H9 (cell line): ENCODE measurements around the gene HOXD10. TPM values are rescaled to one million over a fixed set of nuclear protein-coding genes. Genes with fewer than 3 reads are reported as not detected.

Source experiments
- DNase-seq: peaks from one replicate; pipeline ENCODE4 v3.0.0-alpha.2; 2017
- H2AFZ ChIP-seq: one replicate; pipeline ENCODE4 v1.6.1; 2013; ENCODE audit warnings: mild to moderate bottlenecking, low read length, control low read depth, moderate library complexity
- H2AK5ac ChIP-seq: 2 replicates; pipeline ENCODE4 v1.6.1; 2013; ENCODE audit warnings: low read length, control low read depth, mixed read lengths; ENCODE audit not compliant: insufficient read length
- H2BK120ac ChIP-seq: one replicate; pipeline ENCODE4 v1.6.1; 2013; ENCODE audit warnings: low read depth, mild to moderate bottlenecking, low read length, control low read depth, inconsistent platforms; ENCODE audit not compliant: poor library complexity, severe bottlenecking
- H2BK12ac ChIP-seq: 2 replicates; pipeline ENCODE4 v1.6.1; 2013; ENCODE audit warnings: low read length, control low read depth, mixed read lengths, low read depth; ENCODE audit not compliant: insufficient read length
- H2BK15ac ChIP-seq: 2 replicates; pipeline ENCODE4 v1.6.1; 2013; ENCODE audit warnings: low read depth, low read length, control low read depth
- H2BK20ac ChIP-seq: one replicate; pipeline ENCODE4 v1.6.1; 2013; ENCODE audit warnings: low read depth, mild to moderate bottlenecking, low read length, control low read depth, inconsistent platforms; ENCODE audit not compliant: poor library complexity, severe bottlenecking
- H2BK5ac ChIP-seq: 2 replicates; pipeline ENCODE4 v1.6.1; 2013; ENCODE audit warnings: low read length, control low read depth, mixed read lengths; ENCODE audit not compliant: insufficient read length
- H3K14ac ChIP-seq: 2 replicates; pipeline ENCODE4 v1.6.1; 2013; ENCODE audit warnings: low read length, control low read depth; ENCODE audit not compliant: insufficient read depth
- H3K18ac ChIP-seq: 2 replicates; pipeline ENCODE4 v1.6.1; 2013; ENCODE audit warnings: low read depth, mild to moderate bottlenecking, mixed read lengths, low read length, control low read depth; ENCODE audit not compliant: insufficient read length
- H3K23ac ChIP-seq: 2 replicates; pipeline ENCODE4 v1.6.1; 2013; ENCODE audit warnings: low read length, control low read depth, mixed read lengths, low read depth; ENCODE audit not compliant: insufficient read length
- H3K23me2 ChIP-seq: 2 replicates; pipeline ENCODE4 v1.6.1; 2013; ENCODE audit warnings: low read depth, mild to moderate bottlenecking, mixed read lengths, low read length, control low read depth; ENCODE audit not compliant: insufficient read length, poor library complexity, severe bottlenecking
- H3K27ac ChIP-seq: 2 replicates; pipeline ENCODE4 v1.5.1; 2013; ENCODE audit warnings: low read length, control low read depth, mixed read lengths, low read depth; ENCODE audit not compliant: insufficient read length
- H3K27me3 ChIP-seq: 2 replicates; pipeline ENCODE4 v1.6.1; 2013; ENCODE audit warnings: low read length, control low read depth, inconsistent platforms; ENCODE audit not compliant: insufficient read depth
- H3K4ac ChIP-seq: 2 replicates; pipeline ENCODE4 v1.6.1; 2013; ENCODE audit warnings: low read depth, mild to moderate bottlenecking, control low read depth, inconsistent platforms, low read length, moderate library complexity
- H3K4me1 ChIP-seq: 2 replicates; pipeline ENCODE4 v1.6.1; 2013; ENCODE audit warnings: low read length, control low read depth, inconsistent platforms; ENCODE audit not compliant: insufficient read depth
- H3K4me2 ChIP-seq: 2 replicates; pipeline ENCODE4 v1.6.1; 2013; ENCODE audit warnings: low read length, control low read depth, mixed read lengths; ENCODE audit not compliant: insufficient read length, insufficient read depth
- H3K56ac ChIP-seq: 2 replicates; pipeline ENCODE4 v1.6.1; 2013; ENCODE audit warnings: low read depth, mild to moderate bottlenecking, mixed read lengths, low read length, control low read depth; ENCODE audit not compliant: insufficient read length
- H3K79me1 ChIP-seq: 2 replicates; pipeline ENCODE4 v1.6.1; 2013; ENCODE audit warnings: low read depth, mild to moderate bottlenecking, moderate library complexity, low read length, control low read depth, inconsistent platforms; ENCODE audit not compliant: insufficient read depth, poor library complexity, severe bottlenecking
- H3K79me2 ChIP-seq: 2 replicates; pipeline ENCODE4 v1.6.1; 2013; ENCODE audit warnings: low read length, control low read depth, inconsistent platforms; ENCODE audit not compliant: insufficient read depth
- H3K9ac ChIP-seq: 2 replicates; pipeline ENCODE4 v1.6.1; 2013; ENCODE audit warnings: low read length, control low read depth, mixed read lengths; ENCODE audit not compliant: insufficient read length; ENCODE audit errors: extremely low read depth
- H3K9me3 ChIP-seq: one replicate; pipeline ENCODE4 v1.6.1; 2013; ENCODE audit warnings: low read depth, low read length, inconsistent platforms; ENCODE audit not compliant: control insufficient read depth
- H3T11ph ChIP-seq: one replicate; pipeline ENCODE4 v1.6.1; 2013; ENCODE audit warnings: mild to moderate bottlenecking, low read length, control low read depth, inconsistent platforms
- H4K20me1 ChIP-seq: one replicate; pipeline ENCODE4 v1.6.1; 2013; ENCODE audit not compliant: control insufficient read depth, insufficient read length, insufficient read depth
- H4K5ac ChIP-seq: 2 replicates; pipeline ENCODE4 v1.6.1; 2013; ENCODE audit warnings: low read depth, mild to moderate bottlenecking, mixed read lengths, low read length, control low read depth; ENCODE audit not compliant: insufficient read length
- H4K8ac ChIP-seq: replicated peaks from 2 replicates; pipeline ENCODE4 v1.6.1; 2013; ENCODE audit warnings: low read length, control low read depth, mixed read lengths, low read depth; ENCODE audit not compliant: insufficient read length
- H4K91ac ChIP-seq: 2 replicates; pipeline ENCODE4 v1.6.1; 2013; ENCODE audit warnings: low read depth, mild to moderate bottlenecking, moderate library complexity, mixed read lengths, low read length, control low read depth; ENCODE audit not compliant: insufficient read length
- H3K27ac Mint-ChIP-seq, 3 experiments: 2 replicates in 2 of 3; 3 replicates in 1 of 3; pipeline ENCODE4 v1.8.0; 2020 to 2021; ENCODE audit warnings: mixed read lengths in 3 of 3, mild to moderate bottlenecking in 1 of 3, moderate library complexity in 1 of 3
- H3K27me3 Mint-ChIP-seq: 2 replicates; pipeline ENCODE4 v1.8.0; 2021; ENCODE audit warnings: low read depth, mild to moderate bottlenecking, moderate library complexity, mixed read lengths
- H3K36me3 Mint-ChIP-seq, 3 experiments: 2 replicates in 2 of 3; 3 replicates in 1 of 3; pipeline ENCODE4 v1.8.0; 2020 to 2021; ENCODE audit warnings: low read depth in 3 of 3, mixed read lengths in 3 of 3; ENCODE audit not compliant: insufficient read depth in 1 of 3
- H3K4me1 Mint-ChIP-seq, 2 experiments: 2 replicates each; pipeline ENCODE4 v1.8.0; 2020; ENCODE audit warnings: mixed read lengths in 2 of 2
- H3K4me3 Mint-ChIP-seq, 2 experiments: 2 replicates in 1 of 2; 3 replicates in 1 of 2; pipeline ENCODE4 v1.8.0; 2020 to 2021; ENCODE audit warnings: mild to moderate bottlenecking in 2 of 2, mixed read lengths in 2 of 2, moderate library complexity in 1 of 2
- H3K9me3 Mint-ChIP-seq, 2 experiments: 2 replicates in 1 of 2; 3 replicates in 1 of 2; pipeline ENCODE4 v1.8.0; 2020; ENCODE audit warnings: mild to moderate bottlenecking in 2 of 2, mixed read lengths in 2 of 2, moderate library complexity in 1 of 2
- CTCF ChIP-seq: fragments of 200-600 bp; sonication (generic); conservative IDR thresholded peaks from 3 replicates; pipeline ENCODE4 v1.8.0; 2021; ENCODE audit warnings: antibody characterized with exemption, mild to moderate bottlenecking
- WGBS: extraction: QIAGEN DNeasy Blood & Tissue Kit; methylation state at CpG from one replicate; pipeline ENCODE4 v1.1.7; 2013; ENCODE audit warnings: missing lambda C conversion rate, low lambda C conversion rate, mixed read lengths; ENCODE audit not compliant: insufficient read length; ENCODE audit errors: extremely low coverage; 5-methylcytosine and 5-hydroxymethylcytosine counted together
- total RNA-seq: library from RNA; stranded (reverse); gene quantifications from 2 replicates; pipeline ENCODE4 v1.2.1, GENCODE V29; 2021

HOXD10 gene
- total RNA-seq, 1 experiment from 2014 or later: not detected

GRCh38 chr2:176138923-176139660 is 22.5 kb downstream of the HOXD10 start:
- H3K27ac ChIP-seq: no peak overlapping the region
- H3K36me3 Mint-ChIP-seq: no peaks in the 10 kb centered on the region
- H3K4ac ChIP-seq: no peak overlapping the region
- peaks cover 8% of the 10 kb centered on the region for H3K23me2 ChIP-seq
- peaks cover 89% of the 10 kb centered on the region for H3K27me3 ChIP-seq
- no peak overlapping the region for H2AK5ac ChIP-seq
- H3K4me2 ChIP-seq: no peak overlapping the region
- H3K23ac ChIP-seq: no peak overlapping the region
- no CpG with 5 or more reads among the region's 28 CpGs for WGBS
- no peak overlapping the region for H2BK5ac ChIP-seq
- no peak overlapping the region for H3K27ac Mint-ChIP-seq
- no peak for TF ChIP-seq CTCF
- H3T11ph ChIP-seq: no peak overlapping the region
- H3K9me3 ChIP-seq: no peaks in the 10 kb centered on the region
- H4K5ac ChIP-seq: no peak overlapping the region
- no peak overlapping the region for H3K18ac ChIP-seq
- no peak overlapping the region for H2BK20ac ChIP-seq
- H4K20me1 ChIP-seq: no peaks in the 10 kb centered on the region
- no peaks in the 10 kb centered on the region for H3K79me1 ChIP-seq
- H2AFZ ChIP-seq: no peak overlapping the region
- no peak overlapping the region for H4K91ac ChIP-seq
- peaks cover 2 to 11% of the 10 kb centered on the region in 2 experiments; a peak in 3 of 4 replicates for H3K4me1 Mint-ChIP-seq
- H3K4me3 Mint-ChIP-seq: no peak overlapping the region
- no peak overlapping the region for H3K9ac ChIP-seq
- no peak overlapping the region for H3K56ac ChIP-seq
- H3K27me3 Mint-ChIP-seq: peaks cover 98% of the 10 kb centered on the region
- H3K4me1 ChIP-seq: no peaks in the 10 kb centered on the region; the same call in 1 of the 2 replicates
- no peak overlapping the region for H2BK120ac ChIP-seq
- no peak overlapping the region for H2BK15ac ChIP-seq
- H2BK12ac ChIP-seq: no peak overlapping the region
- no peak overlapping the region for H3K14ac ChIP-seq
- H3K9me3 Mint-ChIP-seq: peaks cover 0 to 4% of the 10 kb centered on the region in 2 experiments; a peak in 4 of 5 replicates
- peak; percentile 29 for DNase-seq
- no peaks in the 10 kb centered on the region for H3K79me2 ChIP-seq
- H4K8ac ChIP-seq: no peak overlapping the region
